T-helper 2 cell (primary cell): ENCODE data around the gene PTPN14.

Experiments used
- DNase-seq, 5 experiments: peaks; one replicate each; pipeline versions ENCODE4 v3.0.0 to v3.0.0-alpha.2; 2012 to 2022

The PTPN14 gene

GRCh38 chr1:214328770-214329469 is 222.5 kb downstream of the PTPN14 start:
- DNase-seq: peak; percentile 45 to 80 (median 61)

GRCh38 chr1:214327514-214327913 is 223.9 kb downstream of the PTPN14 start:
- no peak for DNase-seq

GRCh38 chr1:214326406-214326805 is 225.0 kb downstream of the PTPN14 start:
- no peak for DNase-seq

GRCh38 chr1:214324896-214325800 is 226.3 kb downstream of the PTPN14 start:
- no peak for DNase-seq

GRCh38 chr1:214321705-214322453 is 229.5 kb downstream of the PTPN14 start:
- no peak for DNase-seq

- no peak for DNase-seq
Observed at GRCh38 chr1:214319938-214320337, 231.5 kb downstream of the PTPN14 start.

- no peak for DNase-seq
Observed at GRCh38 chr1:214318956-214319736, 232.3 kb downstream of the PTPN14 start.

- no peak for DNase-seq
Observed at GRCh38 chr1:214318356-214318755, 233.0 kb downstream of the PTPN14 start.

- DNase-seq: no peak
Observed at GRCh38 chr1:214317734-214318133, 233.7 kb downstream of the PTPN14 start.

- no peak for DNase-seq
Observed at GRCh38 chr1:214317300-214317699, 234.1 kb downstream of the PTPN14 start.

- DNase-seq: no peak
Observed at GRCh38 chr1:214316593-214316992, 234.8 kb downstream of the PTPN14 start.

- no peak for DNase-seq
Observed at GRCh38 chr1:214314178-214314843, 237.1 kb downstream of the PTPN14 start.

GRCh38 chr1:214312530-214313051 is 238.8 kb downstream of the PTPN14 start:
- no peak for DNase-seq

GRCh38 chr1:214310777-214311690 is 240.4 kb downstream of the PTPN14 start:
- DNase-seq: peak in 1 of 5 experiments; percentile 31

- peak in 1 of 5 experiments; percentile 61 for DNase-seq
Observed at GRCh38 chr1:214310010-214310409, 241.4 kb downstream of the PTPN14 start.

GRCh38 chr1:214306269-214306668 is 245.1 kb downstream of the PTPN14 start:
- DNase-seq: no peak

- DNase-seq: no peak
Observed at GRCh38 chr1:214305164-214305751, 246.1 kb downstream of the PTPN14 start.

- no peak for DNase-seq
Observed at GRCh38 chr1:214303141-214303930, 248.1 kb downstream of the PTPN14 start.

GRCh38 chr1:214301526-214301925 is 249.9 kb downstream of the PTPN14 start:
- no peak for DNase-seq
